K562 (cell line): ENCODE measurements around the gene DIP2C. TPM values are rescaled to one million over a fixed set of nuclear protein-coding genes. Genes with fewer than 3 reads are reported as not detected.

ENCODE experiments used
- ATAC-seq: fragments of 200-7000 bp; cut with Tn5 transposase; 3 replicates; pipeline ENCODE4 v1.9.1; 2020; ENCODE audit warnings: moderate library complexity
- BruUV-seq: library from RNA; stranded (reverse); fragments of 400-500 nt; replicated peaks from 2 replicates; lab custom pipeline; 2021; lab: Mats Ljungman, UMichigan
- CTCF ChIA-PET: fragments of 300-600 bp; formaldehyde crosslinking; extraction: SDS; loops from one replicate; lab custom pipeline; 2021; ENCODE audit warnings: low intra/inter-chr PET ratio; lab: Yijun Ruan, JAX
- POLR2A ChIA-PET: fragments of 300-600, 350-650 bp; sonication (Branson Sonifier 250); formaldehyde crosslinking; extraction: SDS; loops from one replicate; lab custom pipeline; 2021; ENCODE audit warnings: antibody characterized with exemption, inconsistent platforms; lab: Yijun Ruan, JAX
- DNase-seq, 4 experiments: peaks; one replicate each; pipeline versions ENCODE4 v3.0.0 to v3.0.0-alpha.2; 2011 to 2018; ENCODE audit warnings: low spot score in 3 of 4, mixed read lengths in 3 of 4; ENCODE audit errors: extremely low read depth in 1 of 4
- FAIRE-seq: peaks from 2 replicates; lab custom pipeline; 2011; peaks lifted over from hg19 to GRCh38; lab: Jason Lieb, UNC
- H2AFZ ChIP-seq: 2 replicates; pipeline ENCODE4 v1.6.0; 2011; ENCODE audit warnings: low read depth, low read length, control low read depth, inconsistent platforms
- H3K27ac ChIP-seq: fragments of 200-600 bp; 3 replicates; pipeline ENCODE4 v1.8.0; 2011; ENCODE audit warnings: low read depth, mild to moderate bottlenecking, control low read depth, inconsistent platforms, low read length, moderate library complexity, mixed read lengths; ENCODE audit errors: extremely low read depth
- H3K27me3 ChIP-seq, 2 experiments: fragments of 300-600 bp in 1 of 2; 2 replicates in 1 of 2; 3 replicates in 1 of 2; pipeline versions ENCODE4 v1.6.0 to v1.8.0; 2011; ENCODE audit warnings: inconsistent platforms in 2 of 2, low read length in 2 of 2, mild to moderate bottlenecking in 1 of 2, mixed read lengths in 1 of 2, moderate library complexity in 1 of 2; ENCODE audit not compliant: control insufficient read depth in 2 of 2, insufficient read depth in 2 of 2
- H3K36me3 ChIP-seq: fragments of 300-600 bp; 3 replicates; pipeline ENCODE4 v1.8.0; 2011; ENCODE audit warnings: mild to moderate bottlenecking, low read length, inconsistent platforms; ENCODE audit not compliant: control insufficient read depth, insufficient read depth
- H3K4me1 ChIP-seq, 2 experiments: fragments of 200-600 bp in 1 of 2; replicated peaks in 1 of 2; 2 replicates in 1 of 2; 3 replicates in 1 of 2; pipeline versions ENCODE4 v1.5.1 to v1.8.0; 2011; ENCODE audit warnings: inconsistent platforms in 2 of 2, low read length in 2 of 2, mild to moderate bottlenecking in 1 of 2, mixed read lengths in 1 of 2, moderate library complexity in 1 of 2; ENCODE audit not compliant: control insufficient read depth in 2 of 2, insufficient read depth in 2 of 2
- H3K4me2 ChIP-seq: 2 replicates; pipeline ENCODE4 v1.6.1; 2011; ENCODE audit warnings: low read length, control low read depth, inconsistent platforms, mixed read lengths; ENCODE audit not compliant: insufficient read depth
- H3K4me3 ChIP-seq: fragments of 200-600 bp; sonication (generic), shearing (Covaris generic); 2 replicates; pipeline ENCODE4 v1.5.1; 2016; ENCODE audit warnings: control low read depth, inconsistent platforms
- H3K79me2 ChIP-seq: fragments of 200-600 bp; 3 replicates; pipeline ENCODE4 v1.8.0; 2011; ENCODE audit warnings: low read length, inconsistent platforms; ENCODE audit not compliant: control insufficient read depth, insufficient read depth
- H3K9ac ChIP-seq, 2 experiments: 2 replicates each; pipeline versions ENCODE4 v1.6.0 to v1.6.1; 2011; ENCODE audit warnings: low read depth in 2 of 2, low read length in 2 of 2, control low read depth in 1 of 2, inconsistent platforms in 1 of 2, mild to moderate bottlenecking in 1 of 2, mixed read lengths in 1 of 2; ENCODE audit not compliant: insufficient read depth in 1 of 2
- H3K9me1 ChIP-seq: one replicate; pipeline ENCODE4 v1.6.0; 2011; ENCODE audit warnings: inconsistent platforms, mild to moderate bottlenecking, low read length, moderate library complexity; ENCODE audit not compliant: control insufficient read depth, insufficient read depth
- H3K9me3 ChIP-seq: replicated peaks from 2 replicates; pipeline ENCODE4 v1.5.1; 2011; ENCODE audit warnings: low read depth, low read length, inconsistent platforms; ENCODE audit not compliant: control insufficient read depth, insufficient read depth
- H4K20me1 ChIP-seq: replicated peaks from 2 replicates; pipeline ENCODE4 v1.6.1; 2011; ENCODE audit warnings: low read length, inconsistent platforms, mixed read lengths; ENCODE audit not compliant: control insufficient read depth, insufficient read depth
- CBFA2T3 ChIP-seq: fragments of 450-650 bp; IDR thresholded peaks from 2 replicates; pipeline ENCODE4 v1.6.1; 2017
- CEBPG ChIP-seq, 3 experiments: fragments of 200-800 bp in 1 of 3; sonication (Bioruptor generic) in 1 of 3; sonication (generic) in 1 of 3; formaldehyde crosslinking in 1 of 3; IDR thresholded peaks in 2 of 3; conservative IDR thresholded peaks in 1 of 3; 2 replicates each; pipeline versions ENCODE4 v1.6.1 to v1.8.0; 2016 to 2022; ENCODE audit warnings: missing compliant biosample characterization in 2 of 3, missing genetic modification characterization in 2 of 3, mild to moderate bottlenecking in 1 of 3, missing genetic modification reagents in 1 of 3
- CTCF ChIP-seq, 3 experiments: IDR thresholded peaks in 2 of 3; conservative IDR thresholded peaks in 1 of 3; 2 replicates each; pipeline ENCODE4 v1.5.1; 2011 to 2012; ENCODE audit warnings: low read length in 3 of 3, mild to moderate bottlenecking in 3 of 3, control low read depth in 2 of 3, improper control_type of control experiment in 1 of 3, inconsistent platforms in 1 of 3, low read depth in 1 of 3, mixed read lengths in 1 of 3, moderate library complexity in 1 of 3; ENCODE audit not compliant: insufficient read depth in 2 of 3
- CXXC5 ChIP-seq: fragments of 250-450 bp; sonication (Bioruptor Pico); IDR thresholded peaks from 2 replicates; pipeline ENCODE4 v1.8.0; 2022; ENCODE audit warnings: inconsistent platforms, mild to moderate bottlenecking, moderate library complexity
- HOMEZ ChIP-seq: fragments of 250-450 bp; sonication (Bioruptor Pico); IDR thresholded peaks from 2 replicates; pipeline ENCODE4 v1.4.0; 2020; ENCODE audit warnings: mild to moderate bottlenecking, moderate library complexity
- KAT2B ChIP-seq: IDR thresholded peaks from one replicate; pipeline ENCODE4 v1.6.1; 2012; ENCODE audit warnings: low read depth, mild to moderate bottlenecking, control low read depth, inconsistent platforms, low read length, moderate library complexity
- PHF21A ChIP-seq: fragments of 450-650 bp; IDR thresholded peaks from 2 replicates; pipeline ENCODE4 v1.6.1; 2017; ENCODE audit warnings: low read depth, borderline replicate concordance
- POU5F1 ChIP-seq: fragments of 150-350 bp; IDR thresholded peaks from 2 replicates; pipeline ENCODE4 v1.6.1; 2014; ENCODE audit warnings: borderline replicate concordance, low read length, low read depth, mild to moderate bottlenecking; ENCODE audit not compliant: partially characterized antibody
- RHOXF2B ChIP-seq: fragments of 250-450 bp; sonication (Bioruptor Pico); conservative IDR thresholded peaks from 2 replicates; pipeline ENCODE4 v1.5.1; 2021
- SMARCA5 ChIP-seq: fragments of 450-650 bp; IDR thresholded peaks from 2 replicates; pipeline ENCODE4 v1.6.1; 2016
- SMARCB1 ChIP-seq: IDR thresholded peaks from 2 replicates; pipeline ENCODE4 v1.6.1; 2011; ENCODE audit warnings: improper control_type of control experiment, low read depth; ENCODE audit not compliant: insufficient read length
- TAL1 ChIP-seq: fragments of 450-650 bp; IDR thresholded peaks from 2 replicates; pipeline ENCODE4 v1.6.1; 2016; ENCODE audit warnings: mild to moderate bottlenecking
- TCF3 ChIP-seq: sonication (generic); formaldehyde crosslinking; IDR thresholded peaks from 2 replicates; pipeline ENCODE4 v1.4.0; 2020; ENCODE audit warnings: mild to moderate bottlenecking, missing genetic modification reagents
- TEAD4 ChIP-seq, 2 experiments: sonication (generic) in 1 of 2; formaldehyde crosslinking in 1 of 2; IDR thresholded peaks; 2 replicates each; pipeline versions ENCODE4 v1.6.1 to v1.8.0; 2012 to 2022; ENCODE audit warnings: borderline replicate concordance in 1 of 2, inconsistent platforms in 1 of 2, low read length in 1 of 2, mild to moderate bottlenecking in 1 of 2, missing genetic modification reagents in 1 of 2
- ZBTB12 ChIP-seq: fragments of 250-450 bp; sonication (Bioruptor Pico); IDR thresholded peaks from 2 replicates; pipeline ENCODE4 v1.4.0; 2020
- ZNF134 ChIP-seq: fragments of 250-450 bp; sonication (Bioruptor Pico); conservative IDR thresholded peaks from 2 replicates; pipeline ENCODE4 v1.4.0; 2020
- WGBS: fragments of 100-300 bp; shearing (Covaris generic); methylation state at CpG from one replicate; pipeline ENCODE4 v1.1.6; 2016; ENCODE audit warnings: low coverage, mixed read lengths; ENCODE audit not compliant: insufficient coverage; ENCODE audit errors: missing lambda C conversion rate; 5-methylcytosine and 5-hydroxymethylcytosine counted together
- in situ Hi-C: fragments of 300-500 bp; cut with MboI; formaldehyde crosslinking; loops from 4 replicates; pipeline ENCODE4 v1.15.0; 2018; ENCODE audit warnings: inconsistent platforms, mixed read lengths
- intact Hi-C: fragments of 100-400 bp; cut with micrococcal nuclease; formaldehyde crosslinking; loops from 2 replicates; pipeline ENCODE4 v1.14.2; 2022
- polyA plus RNA-seq, 8 experiments: library from polyadenylated mRNA; depleted of rRNA in 4 of 8; stranded (reverse) in 5 of 8; unstranded in 3 of 8; fragments of >200 nt; fragmentation: Nextera tagmentation in 2 of 8; fragmentation: Illumina TruSeq in 1 of 8; extraction: Ambion mirVana in 2 of 8; extraction: Trizol in 1 of 8; gene quantifications; 2 replicates each; pipeline versions ENCODE4 v1.2.1 to v1.2.3, GENCODE V29; 2011 to 2014; ENCODE audit warnings: inconsistent platforms in 1 of 8, missing spikeins in 1 of 8
- total RNA-seq, 7 experiments: library from RNA; depleted of rRNA in 6 of 7; stranded (reverse); fragments of >200 nt in 6 of 7; fragmentation: Illumina TruSeq in 2 of 7; extraction: Trizol in 2 of 7; gene quantifications; 2 replicates each; pipeline versions ENCODE4 v1.2.1 to v1.2.3, GENCODE V29; 2011 to 2021; ENCODE audit warnings: low replicate concordance in 1 of 7

Gene DIP2C
- total and polyA plus RNA-seq, 9 of the 15 experiments (the other 6 are each of a cell fraction or from before 2014, with no cell fraction given), result 0.01 TPM; not detected in 8

- FAIRE-seq, result no peak
- Histone ChIP-seq H3K27ac (no peak overlapping the region), H3K36me3 (no peaks in the 10 kb centered on the region), H3K9me3 (no peaks in the 10 kb centered on the region), H3K4me2 (no peak overlapping the region), H3K4me3 (no peak overlapping the region), H3K4me1 (peaks cover 0 to 9% of the 10 kb centered on the region in 2 experiments; a peak in 1 of 5 replicates), H3K9me1 (no peaks in the 10 kb centered on the region), H3K79me2 (no peaks in the 10 kb centered on the region), H4K20me1 (no peaks in the 10 kb centered on the region; the same call in 1 of the 2 replicates), H2AFZ (no peak overlapping the region), H3K27me3 (peaks cover 24 to 69% of the 10 kb centered on the region in 2 experiments), H3K9ac (no peak overlapping the region)
- no TSS peak for BruUV-seq
- CTCF ChIA-PET, result interaction anchor here (0.6 kb wide), 1 partner anchor 474 kb away, joined by 3 read pairs; no protein-coding TSS in a partner anchor
- peak in 1 of 4 experiments; percentile 23 for DNase-seq
- intact Hi-C loops, result no loop called here
- in situ Hi-C loops, result no loop called here
- ATAC-seq, result no peak
- POLR2A ChIA-PET, result interaction anchor here (0.6 to 0.9 kb wide), 2 partner anchors 25 to 169 kb away, joined by 3 to 4 read pairs; no protein-coding TSS in a partner anchor
- WGBS, result under 1% methylated on average over 27 of the region's 27 CpGs
- TF ChIP-seq TCF3 (peak; percentile 28; the same call in 1 of the 2 replicates), CEBPG (CRISPR knock-in tag; IDR thresholded peaks at IDR 0.05) (no peak), CEBPG (tag; conservative IDR thresholded peaks at IDR 0.05 in 1 of 2, IDR thresholded peaks at IDR 0.05 in 1 of 2) (no peak), TEAD4 (IDR thresholded peaks at IDR 0.05; ENCODE audit: low read length) (peak; percentile 46; the same call in 1 of the 2 replicates), TEAD4 (CRISPR knock-in tag; IDR thresholded peaks at IDR 0.05; ENCODE audit: borderline replicate concordance) (no peak), POU5F1 (no peak), CTCF (IDR thresholded peaks at IDR 0.05 in 2 of 3, conservative IDR thresholded peaks at IDR 0.05 in 1 of 3; ENCODE audit: insufficient read depth in 2 of 3, low read depth in 1 of 3, low read length in 3 of 3) (peak in 1 of 3 experiments; percentile 21; a peak in 2 of 6 replicates), ZBTB12 (CRISPR knock-in tag) (no peak), TAL1 (peak; percentile 21; the same call in 1 of the 2 replicates), KAT2B (no peak), CXXC5 (CRISPR knock-in tag) (no peak), PHF21A (no peak), SMARCA5 (no peak), ZNF134 (CRISPR knock-in tag) (no peak), CBFA2T3 (peak; percentile 59), HOMEZ (CRISPR knock-in tag) (no peak), RHOXF2B (CRISPR knock-in tag) (no peak), SMARCB1 (no peak)
Measured at GRCh38 chr10:588246-589165, 101.0 kb downstream of the DIP2C start.
